Mesangial cell (primary cell): ENCODE data around the gene RPS6KA3. TPM values are rescaled to one million over a fixed set of nuclear protein-coding genes. Genes with fewer than 3 reads are reported as not detected.

Experiments
- total RNA-seq: library from RNA; depleted of rRNA; stranded (reverse); fragments of >200 nt; gene quantifications from 2 replicates; pipeline ENCODE4 v1.2.3, GENCODE V29; 2015

The RPS6KA3 gene
- total RNA-seq: 18.1 and 23.7 TPM in 2 replicates

GRCh38 chrX:20266810-20267606 is at the start of gene RPS6KA3:
Gene RPS6KA3 (minus strand): TSS chrX:20266909. CDS start chrX:20266632, 277 bp downstream.

GRCh38 chrX:20141281-20142220 is 125.2 kb downstream of the RPS6KA3 start, which contains the start of gene EIF1AX:
Gene EIF1AX (minus strand): TSS chrX:20141838. CDS start chrX:20141640, 198 bp downstream.

GRCh38 chrX:20116577-20117240 is 150.0 kb downstream of the RPS6KA3 start, which contains the start of gene MAP7D2:
Gene MAP7D2 (minus strand): TSS chrX:20116907. CDS start chrX:20116879, 28 bp downstream.

Other genes starting within 250 kb of the RPS6KA3 start
- 0.65 and 1.6 TPM in 2 replicates for gene MAP7D2, start 150.0 kb downstream of the RPS6KA3 start, total RNA-seq
- 16.9 and 29.2 TPM in 2 replicates for gene EIF1AX, start 125.1 kb downstream of the RPS6KA3 start, total RNA-seq